Neuronal stem cell (in vitro differentiated cells): Measurements from ENCODE around the gene TAAR6.
A peak's percentile ranks its signal among the peaks of the same experiment; 100 is the strongest.
"Not testable (repeated sequence)": the region's sequence is repeated elsewhere in the genome, so short reads cannot be mapped to it uniquely, and the experiment has no call there.

ENCODE experiments used
- DNase-seq: peaks from one replicate; pipeline ENCODE4 v3.0.0-alpha.2; 2013; ENCODE audit warnings: low spot score
- H2AFZ ChIP-seq: one replicate; pipeline ENCODE4 v1.6.1; 2013; ENCODE audit warnings: mild to moderate bottlenecking, low read length, inconsistent platforms
- H2AK5ac ChIP-seq: 2 replicates; pipeline ENCODE4 v1.6.1; 2013; ENCODE audit warnings: low read depth, mild to moderate bottlenecking, inconsistent platforms, low read length, moderate library complexity, mixed read lengths
- H2BK120ac ChIP-seq: 2 replicates; pipeline ENCODE4 v1.6.1; 2013; ENCODE audit warnings: low read depth, mild to moderate bottlenecking, inconsistent platforms, low read length, moderate library complexity, mixed read lengths
- H2BK12ac ChIP-seq: one replicate; pipeline ENCODE4 v1.6.1; 2013; ENCODE audit warnings: low read length, inconsistent platforms
- H2BK15ac ChIP-seq: 2 replicates; pipeline ENCODE4 v1.6.1; 2013; ENCODE audit warnings: mild to moderate bottlenecking, low read length, inconsistent platforms, mixed read lengths
- H2BK5ac ChIP-seq: one replicate; pipeline ENCODE4 v1.6.1; 2013; ENCODE audit warnings: inconsistent platforms, mild to moderate bottlenecking, low read length, moderate library complexity
- H3K14ac ChIP-seq: one replicate; pipeline ENCODE4 v1.6.1; 2013; ENCODE audit warnings: low read length, inconsistent platforms
- H3K18ac ChIP-seq: 2 replicates; pipeline ENCODE4 v1.6.1; 2013; ENCODE audit warnings: low read length, inconsistent platforms
- H3K23ac ChIP-seq: 2 replicates; pipeline ENCODE4 v1.6.1; 2013; ENCODE audit warnings: low read depth, mild to moderate bottlenecking, mixed read lengths, low read length, inconsistent platforms; ENCODE audit not compliant: poor library complexity
- H3K27ac ChIP-seq: replicated peaks from 3 replicates; pipeline ENCODE4 v1.5.1; 2013; ENCODE audit warnings: low read length, inconsistent platforms
- H3K27me3 ChIP-seq, 3 experiments: 2 replicates each; pipeline ENCODE4 v1.6.1; 2013; ENCODE audit warnings: low read length in 3 of 3, mild to moderate bottlenecking in 2 of 3, inconsistent platforms in 1 of 3, low read depth in 1 of 3, mixed read lengths in 1 of 3, moderate library complexity in 1 of 3; ENCODE audit not compliant: control insufficient read depth in 3 of 3, insufficient read depth in 3 of 3
- H3K36me3 ChIP-seq, 2 donors: replicated peaks in 1 of 2; 2 replicates each; pipeline ENCODE4 v1.6.1; 2013; ENCODE audit warnings: low read length in 2 of 2; ENCODE audit not compliant: control insufficient read depth in 2 of 2, insufficient read depth in 2 of 2
- H3K4ac ChIP-seq: 2 replicates; pipeline ENCODE4 v1.6.1; 2013; ENCODE audit warnings: inconsistent platforms, mild to moderate bottlenecking, low read length, moderate library complexity
- H3K4me1 ChIP-seq, 2 donors: 1 replicate in 1 of 2; 2 replicates in 1 of 2; pipeline ENCODE4 v1.6.1; 2013; ENCODE audit warnings: low read length in 2 of 2, low read depth in 1 of 2; ENCODE audit not compliant: control insufficient read depth in 2 of 2, insufficient read depth in 1 of 2
- H3K4me2 ChIP-seq: one replicate; pipeline ENCODE4 v1.6.1; 2013; ENCODE audit warnings: mild to moderate bottlenecking, low read length, inconsistent platforms; ENCODE audit not compliant: insufficient read depth, poor library complexity, severe bottlenecking
- H3K4me3 ChIP-seq, 2 donors: 2 replicates each; pipeline ENCODE4 v1.5.1; 2013; ENCODE audit warnings: low read length in 2 of 2, mild to moderate bottlenecking in 2 of 2, inconsistent platforms in 1 of 2, moderate library complexity in 1 of 2
- H3K79me1 ChIP-seq: one replicate; pipeline ENCODE4 v1.6.1; 2013; ENCODE audit warnings: low read depth, mild to moderate bottlenecking, inconsistent platforms, low read length, moderate library complexity
- H3K9ac ChIP-seq: one replicate; pipeline ENCODE4 v1.6.1; 2013; ENCODE audit warnings: mild to moderate bottlenecking, low read depth, low read length, inconsistent platforms; ENCODE audit not compliant: poor library complexity
- H3K9me3 ChIP-seq, 2 donors: replicated peaks in 1 of 2; 2 replicates each; pipeline versions ENCODE3 to v1.6.1; 2013; ENCODE audit warnings: low read length in 2 of 2, mild to moderate bottlenecking in 2 of 2, inconsistent platforms in 1 of 2, low read depth in 1 of 2, mixed read lengths in 1 of 2, moderate library complexity in 1 of 2; ENCODE audit not compliant: control insufficient read depth in 2 of 2, insufficient read depth in 1 of 2
- H4K8ac ChIP-seq: one replicate; pipeline ENCODE4 v1.6.1; 2013; ENCODE audit warnings: low read depth, mild to moderate bottlenecking, inconsistent platforms, low read length, moderate library complexity
- H4K91ac ChIP-seq: one replicate; pipeline ENCODE4 v1.6.1; 2013; ENCODE audit warnings: low read length, low read depth, mild to moderate bottlenecking, inconsistent platforms; ENCODE audit not compliant: poor library complexity
- WGBS, 2 donors: extraction: QIAGEN DNeasy Blood & Tissue Kit; methylation state at CpG; one replicate each; pipeline ENCODE4 v1.1.7; 2013; ENCODE audit warnings: missing lambda C conversion rate in 2 of 2, mixed read lengths in 1 of 2; ENCODE audit not compliant: insufficient read length in 2 of 2, insufficient replicate concordance in 1 of 2; ENCODE audit errors: extremely low coverage in 2 of 2; 5-methylcytosine and 5-hydroxymethylcytosine counted together

The TAAR6 gene

GRCh38 chr6:132526461-132526860, 43.7 kb upstream of the TAAR6 start:
- no peak overlapping the region for H2AK5ac ChIP-seq

DNA sequence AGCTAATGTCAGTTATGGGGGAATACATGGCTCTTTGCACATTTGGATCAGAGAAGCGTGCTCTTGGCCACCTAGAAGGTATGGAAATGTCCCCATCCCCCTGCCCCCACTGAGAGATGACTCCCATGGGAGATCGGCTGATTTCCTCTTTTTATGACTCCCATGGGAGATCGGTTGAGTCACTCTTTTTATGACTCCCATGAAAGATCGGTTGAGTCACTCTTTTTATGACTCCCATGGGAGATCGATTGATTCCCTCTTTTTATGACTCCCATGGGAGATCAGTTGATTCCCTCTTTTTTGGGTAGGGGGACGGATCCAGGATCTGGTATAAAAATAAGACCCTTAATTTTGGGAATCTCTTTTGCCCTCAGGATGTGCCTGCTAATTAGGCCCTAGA, 42.3 kb upstream of the TAAR6 start:
- Histone ChIP-seq H3K36me3 (no peaks in the 10 kb centered on the region), H3K4me2 (no peak overlapping the region), H3K27ac (no peak overlapping the region), H3K23ac (no peak overlapping the region), H4K8ac (no peak overlapping the region), H2BK5ac (no peak overlapping the region), H3K14ac (no peak overlapping the region), H3K4me1 (peaks cover 0 to 11% of the 10 kb centered on the region in 2 donors), H3K4me3 (no peak overlapping the region), H3K9ac (no peak overlapping the region), H2BK12ac (no peak overlapping the region), H3K79me1 (no peaks in the 10 kb centered on the region), H2AK5ac (no peak overlapping the region), H2BK120ac (no peak overlapping the region), H4K91ac (no peak overlapping the region), H2AFZ (no peak overlapping the region), H3K9me3 (no peaks in the 10 kb centered on the region), H3K18ac (no peak overlapping the region), H3K4ac (no peak overlapping the region), H2BK15ac (no peak overlapping the region), H3K27me3 (peaks cover 0 to 23% (median 0%) of the 10 kb centered on the region in 3 experiments)
- WGBS, 2 donors = no CpG with 5 or more reads among the region's 6 CpGs
- DNase-seq = no peak

More at GRCh38 chr6:132526461-132526860, 43.7 kb upstream of the TAAR6 start:
- H3K18ac ChIP-seq = no peak overlapping the region
- peaks cover 0 to 11% of the 10 kb centered on the region in 2 donors for H3K4me1 ChIP-seq
- no peak overlapping the region for H2AFZ ChIP-seq
- no peaks in the 10 kb centered on the region for H3K79me1 ChIP-seq
- H3K4me2 ChIP-seq = no peak overlapping the region
- H2BK120ac ChIP-seq = no peak overlapping the region
- no peak overlapping the region for H2BK12ac ChIP-seq
- H3K9me3 ChIP-seq = no peaks in the 10 kb centered on the region
- no peak overlapping the region for H3K9ac ChIP-seq
- H3K14ac ChIP-seq = no peak overlapping the region
- no peak overlapping the region for H3K4ac ChIP-seq
- H2BK15ac ChIP-seq = no peak overlapping the region
- peak overlapping the region; percentile 55 for H3K27ac ChIP-seq
- no peak overlapping the region for H3K4me3 ChIP-seq
- H3K27me3 ChIP-seq = peaks cover 0 to 23% (median 0%) of the 10 kb centered on the region in 3 experiments
- no peaks in the 10 kb centered on the region for H3K36me3 ChIP-seq
- H4K91ac ChIP-seq = no peak overlapping the region
- no peak overlapping the region for H3K23ac ChIP-seq
- no peak overlapping the region for H4K8ac ChIP-seq
- no peak for DNase-seq
- no peak overlapping the region for H2BK5ac ChIP-seq
- no CpG with 5 or more reads among the region's 2 CpGs for WGBS, 2 donors

DNA sequence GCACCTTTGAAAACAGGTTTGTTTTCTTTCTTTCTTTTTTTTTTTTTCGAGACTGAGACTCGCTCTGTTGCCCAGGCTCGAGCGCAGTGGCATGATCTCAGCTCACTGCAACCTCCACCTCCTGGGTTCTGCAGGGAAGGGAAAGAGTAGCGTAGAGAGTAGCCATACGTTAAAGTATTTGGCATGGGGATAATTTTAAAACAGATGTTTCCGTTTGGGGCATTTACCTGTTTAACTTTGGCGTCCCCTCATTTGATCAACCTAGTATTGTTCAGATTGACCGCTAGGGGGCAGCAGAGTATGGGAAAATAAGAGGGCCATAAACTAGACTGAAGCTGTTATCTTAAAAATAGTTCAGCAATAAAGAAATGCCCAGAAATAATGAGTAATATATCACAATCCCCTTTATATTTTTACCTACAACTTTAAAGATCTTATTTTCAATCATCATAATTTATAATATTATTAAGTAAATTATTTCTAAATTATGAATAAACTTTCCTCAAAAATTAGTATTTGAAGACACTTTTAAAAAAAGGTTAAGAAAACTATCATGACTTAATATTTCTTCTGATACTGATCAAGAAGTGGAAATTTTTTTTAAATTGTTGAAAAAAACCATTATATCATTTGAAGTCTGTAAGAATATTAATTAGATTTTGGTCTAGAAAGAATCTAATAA, 39.7 kb upstream of the TAAR6 start:
- peaks cover 0 to 23% (median 0%) of the 10 kb centered on the region in 3 experiments for H3K27me3 ChIP-seq
- no peak overlapping the region for H2BK5ac ChIP-seq
- H2BK12ac ChIP-seq = no peak overlapping the region
- H4K91ac ChIP-seq = no peak overlapping the region
- no peak overlapping the region for H3K14ac ChIP-seq
- no peak overlapping the region for H3K18ac ChIP-seq
- no peak overlapping the region for H3K4me2 ChIP-seq
- H3K9me3 ChIP-seq = no peaks in the 10 kb centered on the region
- H3K4me3 ChIP-seq = no peak overlapping the region
- peak; percentile 67 for DNase-seq
- H3K9ac ChIP-seq = no peak overlapping the region
- H3K4me1 ChIP-seq = peaks cover 0 to 11% of the 10 kb centered on the region in 2 donors
- no peak overlapping the region for H2BK120ac ChIP-seq
- H3K27ac ChIP-seq = no peak overlapping the region
- H4K8ac ChIP-seq = no peak overlapping the region
- H2AFZ ChIP-seq = peak overlapping the region; percentile 65
- no CpG with 5 or more reads among the region's 9 CpGs for WGBS, 2 donors
- H2BK15ac ChIP-seq = no peak overlapping the region
- H3K4ac ChIP-seq = no peak overlapping the region
- H2AK5ac ChIP-seq = no peak overlapping the region
- H3K79me1 ChIP-seq = no peaks in the 10 kb centered on the region
- H3K36me3 ChIP-seq = no peaks in the 10 kb centered on the region
- no peak overlapping the region for H3K23ac ChIP-seq

GRCh38 chr6:132534546-132534945, 35.6 kb upstream of the TAAR6 start:
- not testable (repeated sequence) for H3K4me1 ChIP-seq, H3K9ac ChIP-seq, H3K79me1 ChIP-seq, H3K9me3 ChIP-seq, H2BK5ac ChIP-seq, H2BK15ac ChIP-seq, H3K4ac ChIP-seq, H3K14ac ChIP-seq, H3K18ac ChIP-seq, H3K36me3 ChIP-seq, H2BK12ac ChIP-seq, H4K8ac ChIP-seq, H3K4me2 ChIP-seq, H3K4me3 ChIP-seq, H2AK5ac ChIP-seq, H3K23ac ChIP-seq, H2AFZ ChIP-seq, H3K27me3 ChIP-seq, DNase-seq, H2BK120ac ChIP-seq, H4K91ac ChIP-seq, H3K27ac ChIP-seq
- no CpG with 5 or more reads among the region's 2 CpGs for WGBS, 2 donors
